Glutamatergic neuron (in vitro differentiated cells): Measurements from ENCODE around the gene TINCR. TPM values are rescaled to one million over a fixed set of nuclear protein-coding genes. Genes with fewer than 3 reads are reported as not detected.
A peak's percentile ranks its signal among the peaks of the same experiment; 100 is the strongest.

Source experiments
- DNase-seq: peaks from one replicate; pipeline ENCODE4 v3.0.0; 2022
- H3K27ac Mint-ChIP-seq: one replicate; pipeline ENCODE4 v1.8.0; 2020; ENCODE audit warnings: mild to moderate bottlenecking, mixed read lengths, inconsistent platforms; ENCODE audit not compliant: unreplicated experiment
- H3K27me3 Mint-ChIP-seq: one replicate; pipeline ENCODE4 v1.8.0; 2020; ENCODE audit warnings: mild to moderate bottlenecking, moderate library complexity, mixed read lengths, inconsistent platforms; ENCODE audit not compliant: unreplicated experiment
- H3K36me3 Mint-ChIP-seq: one replicate; pipeline ENCODE4 v1.8.0; 2020; ENCODE audit warnings: mild to moderate bottlenecking, mixed read lengths, inconsistent platforms; ENCODE audit not compliant: unreplicated experiment
- H3K4me1 Mint-ChIP-seq: one replicate; pipeline ENCODE4 v1.8.0; 2020; ENCODE audit warnings: mild to moderate bottlenecking, low read depth, mixed read lengths, inconsistent platforms; ENCODE audit not compliant: unreplicated experiment
- H3K4me3 Mint-ChIP-seq: one replicate; pipeline ENCODE4 v1.8.0; 2020; ENCODE audit warnings: mild to moderate bottlenecking, mixed read lengths, inconsistent platforms; ENCODE audit not compliant: unreplicated experiment
- H3K9me3 Mint-ChIP-seq: one replicate; pipeline ENCODE4 v1.8.0; 2020; ENCODE audit warnings: mild to moderate bottlenecking, moderate library complexity, mixed read lengths, inconsistent platforms; ENCODE audit not compliant: unreplicated experiment
- CTCF ChIP-seq: fragments of 200-600 bp; sonication (generic); IDR thresholded peaks from one replicate; pipeline ENCODE4 v1.5.0; 2021; ENCODE audit not compliant: partially characterized antibody, unreplicated experiment
- total RNA-seq: library from RNA; stranded (reverse); fragmentation: NEBNext Ultra II Directional; extraction: Animal tissue kit (Norgen Biotek cat#: 25700); gene quantifications from one replicate; pipeline ENCODE4 v1.2.1, GENCODE V29; 2021; ENCODE audit not compliant: unreplicated experiment

TINCR gene
- total RNA-seq, 1 donor from 2014 or later = 1.0 TPM

- Mint-ChIP-seq H3K27ac (peak overlapping the region; percentile 62), H3K9me3 (peaks cover 6% of the 10 kb centered on the region), H3K36me3 (no peaks in the 10 kb centered on the region), H3K4me1 (peaks cover 10% of the 10 kb centered on the region), H3K27me3 (peaks cover 4% of the 10 kb centered on the region), H3K4me3 (no peak overlapping the region)
- TF ChIP-seq CTCF = no peak
- DNase-seq = no peak
These were observed 18.7 kb upstream of the TINCR start for GRCh38 chr19:5586300-5587070.

- TF ChIP-seq CTCF = no peak
- Mint-ChIP-seq H3K27me3 (peaks cover 7% of the 10 kb centered on the region), H3K4me3 (no peak overlapping the region), H3K36me3 (no peaks in the 10 kb centered on the region), H3K4me1 (peaks cover 12% of the 10 kb centered on the region), H3K27ac (peak overlapping the region; percentile 43), H3K9me3 (peaks cover 6% of the 10 kb centered on the region)
- DNase-seq = no peak
These were observed 17.9 kb upstream of the TINCR start for GRCh38 chr19:5585461-5586299.

- no peak for DNase-seq
- Mint-ChIP-seq H3K4me1 (peaks cover 6% of the 10 kb centered on the region), H3K9me3 (peaks cover 4% of the 10 kb centered on the region), H3K36me3 (no peaks in the 10 kb centered on the region), H3K27me3 (peaks cover 3% of the 10 kb centered on the region), H3K27ac (no peak overlapping the region), H3K4me3 (no peak overlapping the region)
- no peak for TF ChIP-seq CTCF
These were observed 12.4 kb upstream of the TINCR start for GRCh38 chr19:5580161-5580571.

GRCh38 chr19:5579697-5580096, 11.9 kb upstream of the TINCR start:
- Mint-ChIP-seq H3K4me1 (peaks cover 6% of the 10 kb centered on the region), H3K27me3 (peaks cover 3% of the 10 kb centered on the region), H3K9me3 (peaks cover 4% of the 10 kb centered on the region), H3K27ac (no peak overlapping the region), H3K36me3 (no peaks in the 10 kb centered on the region), H3K4me3 (no peak overlapping the region)
- DNase-seq = no peak
- no peak for TF ChIP-seq CTCF

GRCh38 chr19:5579286-5579685, 11.5 kb upstream of the TINCR start:
- no peak for TF ChIP-seq CTCF
- H3K4me1 Mint-ChIP-seq = peaks cover 6% of the 10 kb centered on the region
- H3K4me3 Mint-ChIP-seq = no peak overlapping the region
- no peaks in the 10 kb centered on the region for H3K36me3 Mint-ChIP-seq
- H3K9me3 Mint-ChIP-seq = peaks cover 4% of the 10 kb centered on the region
- no peak for DNase-seq
- peaks cover 3% of the 10 kb centered on the region for H3K27me3 Mint-ChIP-seq
- no peak overlapping the region for H3K27ac Mint-ChIP-seq
